ENCODE results near the gene LRRC2. TPM values are rescaled to one million over a fixed set of nuclear protein-coding genes. Genes with fewer than 3 reads are reported as not detected.
"Not testable (repeated sequence)": the region's sequence is repeated elsewhere in the genome, so short reads cannot be mapped to it uniquely, and the experiment has no call there.

The LRRC2 gene
- polyA plus RNA-seq, 1 donor, result 0.72 TPM

GRCh38 chr3:46541835-46542234 lies 24.3 kb downstream of the LRRC2 start:
- no CpG with 5 or more reads among the region's 1 CpG for WGBS (ENCODE audit: insufficient coverage, low lambda C conversion rate)
- Histone ChIP-seq H3K27me3 (ENCODE audit: control insufficient read depth, insufficient read depth, low read length) (peaks cover 2% of the 10 kb centered on the region), H3K4me1 (ENCODE audit: control insufficient read depth, insufficient read depth, low read length) (peaks cover 4% of the 10 kb centered on the region), H3K9me3 (ENCODE audit: control insufficient read depth, low read depth, low read length) (no peaks in the 10 kb centered on the region), H3K27ac (ENCODE audit: low read length) (no peak overlapping the region), H3K36me3 (ENCODE audit: control insufficient read depth, insufficient read depth, low read length) (no peaks in the 10 kb centered on the region), H3K4me3 (ENCODE audit: low read length) (no peak overlapping the region)
- no peak for DNase-seq

- Histone ChIP-seq H3K4me1 (ENCODE audit: control insufficient read depth, insufficient read depth, low read length) (peaks cover 4% of the 10 kb centered on the region), H3K4me3 (ENCODE audit: low read length) (no peak overlapping the region), H3K9me3 (ENCODE audit: control insufficient read depth, low read depth, low read length) (no peaks in the 10 kb centered on the region), H3K36me3 (ENCODE audit: control insufficient read depth, insufficient read depth, low read length) (no peaks in the 10 kb centered on the region), H3K27me3 (ENCODE audit: control insufficient read depth, insufficient read depth, low read length) (peaks cover 5% of the 10 kb centered on the region), H3K27ac (ENCODE audit: low read length) (no peak overlapping the region)
- WGBS (ENCODE audit: insufficient coverage, low lambda C conversion rate), result no CpG with 5 or more reads among the region's 4 CpGs
- DNase-seq, result no peak
These were observed 25.6 kb downstream of the LRRC2 start for GRCh38 chr3:46540550-46540949.

- no peak for DNase-seq
- peaks cover 4% of the 10 kb centered on the region for H3K4me1 ChIP-seq (ENCODE audit: control insufficient read depth, insufficient read depth, low read length)
- peaks cover 5% of the 10 kb centered on the region for H3K27me3 ChIP-seq (ENCODE audit: control insufficient read depth, insufficient read depth, low read length)
- 100% methylated on average over 1 of the region's 9 CpGs for WGBS (ENCODE audit: insufficient coverage, low lambda C conversion rate)
- no peak overlapping the region for H3K27ac ChIP-seq (ENCODE audit: low read length)
- no peaks in the 10 kb centered on the region for H3K36me3 ChIP-seq (ENCODE audit: control insufficient read depth, insufficient read depth, low read length)
- H3K9me3 ChIP-seq (ENCODE audit: control insufficient read depth, low read depth, low read length), result no peaks in the 10 kb centered on the region
- H3K4me3 ChIP-seq (ENCODE audit: low read length), result no peak overlapping the region
These were observed 26.6 kb downstream of the LRRC2 start for GRCh38 chr3:46539443-46540005.

GRCh38 chr3:46538803-46539442 lies 27.2 kb downstream of the LRRC2 start:
- H3K27ac ChIP-seq (ENCODE audit: low read length), result no peak overlapping the region
- H3K4me1 ChIP-seq (ENCODE audit: control insufficient read depth, insufficient read depth, low read length), result peaks cover 4% of the 10 kb centered on the region
- H3K27me3 ChIP-seq (ENCODE audit: control insufficient read depth, insufficient read depth, low read length), result peaks cover 5% of the 10 kb centered on the region
- WGBS (ENCODE audit: insufficient coverage, low lambda C conversion rate), result 40% methylated on average over 1 of the region's 14 CpGs
- peak in 1 of 2 donors; percentile 26 for DNase-seq
- H3K9me3 ChIP-seq (ENCODE audit: control insufficient read depth, low read depth, low read length), result no peaks in the 10 kb centered on the region
- H3K4me3 ChIP-seq (ENCODE audit: low read length), result no peak overlapping the region
- H3K36me3 ChIP-seq (ENCODE audit: control insufficient read depth, insufficient read depth, low read length), result no peaks in the 10 kb centered on the region

- not testable (repeated sequence) for H3K4me1 ChIP-seq (ENCODE audit: control insufficient read depth, insufficient read depth, low read length); H3K27ac ChIP-seq (ENCODE audit: low read length); H3K36me3 ChIP-seq (ENCODE audit: control insufficient read depth, insufficient read depth, low read length); H3K9me3 ChIP-seq (ENCODE audit: control insufficient read depth, low read depth, low read length); H3K4me3 ChIP-seq (ENCODE audit: low read length); H3K27me3 ChIP-seq (ENCODE audit: control insufficient read depth, insufficient read depth, low read length); DNase-seq
- 88% methylated on average over 4 of the region's 5 CpGs for WGBS (ENCODE audit: insufficient coverage, low lambda C conversion rate)
These were observed 27.7 kb downstream of the LRRC2 start for GRCh38 chr3:46538425-46538802.

- Histone ChIP-seq H3K27ac (ENCODE audit: low read length) (no peak overlapping the region), H3K27me3 (ENCODE audit: control insufficient read depth, insufficient read depth, low read length) (peaks cover 5% of the 10 kb centered on the region), H3K9me3 (ENCODE audit: control insufficient read depth, low read depth, low read length) (no peaks in the 10 kb centered on the region), H3K4me1 (ENCODE audit: control insufficient read depth, insufficient read depth, low read length) (peaks cover 4% of the 10 kb centered on the region), H3K4me3 (ENCODE audit: low read length) (no peak overlapping the region), H3K36me3 (ENCODE audit: control insufficient read depth, insufficient read depth, low read length) (no peaks in the 10 kb centered on the region)
- DNase-seq, result no peak
- WGBS (ENCODE audit: insufficient coverage, low lambda C conversion rate), result no CpG with 5 or more reads among the region's 5 CpGs
These were observed 28.3 kb downstream of the LRRC2 start for GRCh38 chr3:46537779-46538178.

- H3K4me1 ChIP-seq (ENCODE audit: control insufficient read depth, insufficient read depth, low read length), result peaks cover 4% of the 10 kb centered on the region
- H3K9me3 ChIP-seq (ENCODE audit: control insufficient read depth, low read depth, low read length), result no peaks in the 10 kb centered on the region
- no peak overlapping the region for H3K27ac ChIP-seq (ENCODE audit: low read length)
- no peak overlapping the region for H3K4me3 ChIP-seq (ENCODE audit: low read length)
- no peak for DNase-seq
- no CpG with 5 or more reads among the region's 1 CpG for WGBS (ENCODE audit: insufficient coverage, low lambda C conversion rate)
- H3K27me3 ChIP-seq (ENCODE audit: control insufficient read depth, insufficient read depth, low read length), result peaks cover 5% of the 10 kb centered on the region
- no peaks in the 10 kb centered on the region for H3K36me3 ChIP-seq (ENCODE audit: control insufficient read depth, insufficient read depth, low read length)
These were observed 28.8 kb downstream of the LRRC2 start for GRCh38 chr3:46537316-46537715.

- H3K4me1 ChIP-seq (ENCODE audit: control insufficient read depth, insufficient read depth, low read length), result peaks cover 4% of the 10 kb centered on the region
- H3K27me3 ChIP-seq (ENCODE audit: control insufficient read depth, insufficient read depth, low read length), result peaks cover 5% of the 10 kb centered on the region
- H3K9me3 ChIP-seq (ENCODE audit: control insufficient read depth, low read depth, low read length), result no peaks in the 10 kb centered on the region
- H3K36me3 ChIP-seq (ENCODE audit: control insufficient read depth, insufficient read depth, low read length), result no peaks in the 10 kb centered on the region
- no peak overlapping the region for H3K27ac ChIP-seq (ENCODE audit: low read length)
- no peak overlapping the region for H3K4me3 ChIP-seq (ENCODE audit: low read length)
- no peak for DNase-seq
These were observed 29.3 kb downstream of the LRRC2 start for GRCh38 chr3:46536758-46537157.

- peaks cover 7% of the 10 kb centered on the region for H3K27me3 ChIP-seq (ENCODE audit: control insufficient read depth, insufficient read depth, low read length)
- no peaks in the 10 kb centered on the region for H3K36me3 ChIP-seq (ENCODE audit: control insufficient read depth, insufficient read depth, low read length)
- H3K4me3 ChIP-seq (ENCODE audit: low read length), result no peak overlapping the region
- no peak for DNase-seq
- no peaks in the 10 kb centered on the region for H3K4me1 ChIP-seq (ENCODE audit: control insufficient read depth, insufficient read depth, low read length)
- WGBS (ENCODE audit: insufficient coverage, low lambda C conversion rate), result no CpG with 5 or more reads among the region's 5 CpGs
- H3K27ac ChIP-seq (ENCODE audit: low read length), result no peak overlapping the region
- no peaks in the 10 kb centered on the region for H3K9me3 ChIP-seq (ENCODE audit: control insufficient read depth, low read depth, low read length)
These were observed 30.4 kb downstream of the LRRC2 start for GRCh38 chr3:46535746-46536145.

- no peak overlapping the region for H3K4me3 ChIP-seq (ENCODE audit: low read length)
- no peaks in the 10 kb centered on the region for H3K9me3 ChIP-seq (ENCODE audit: control insufficient read depth, low read depth, low read length)
- no peaks in the 10 kb centered on the region for H3K4me1 ChIP-seq (ENCODE audit: control insufficient read depth, insufficient read depth, low read length)
- WGBS (ENCODE audit: insufficient coverage, low lambda C conversion rate), result no CpG with 5 or more reads among the region's 3 CpGs
- H3K36me3 ChIP-seq (ENCODE audit: control insufficient read depth, insufficient read depth, low read length), result no peaks in the 10 kb centered on the region
- DNase-seq, result no peak
- H3K27ac ChIP-seq (ENCODE audit: low read length), result no peak overlapping the region
- H3K27me3 ChIP-seq (ENCODE audit: control insufficient read depth, insufficient read depth, low read length), result peaks cover 7% of the 10 kb centered on the region
These were observed 33.0 kb downstream of the LRRC2 start for GRCh38 chr3:46533091-46533490.

GRCh38 chr3:46527239-46527638 lies 38.9 kb downstream of the LRRC2 start:
- no peak overlapping the region for H3K4me3 ChIP-seq (ENCODE audit: low read length)
- no peaks in the 10 kb centered on the region for H3K36me3 ChIP-seq (ENCODE audit: control insufficient read depth, insufficient read depth, low read length)
- WGBS (ENCODE audit: insufficient coverage, low lambda C conversion rate), result no CpG with 5 or more reads among the region's 5 CpGs
- no peak overlapping the region for H3K27ac ChIP-seq (ENCODE audit: low read length)
- no peak for DNase-seq
- no peaks in the 10 kb centered on the region for H3K4me1 ChIP-seq (ENCODE audit: control insufficient read depth, insufficient read depth, low read length)
- H3K27me3 ChIP-seq (ENCODE audit: control insufficient read depth, insufficient read depth, low read length), result peaks cover 2% of the 10 kb centered on the region
- no peaks in the 10 kb centered on the region for H3K9me3 ChIP-seq (ENCODE audit: control insufficient read depth, low read depth, low read length)

Data from large intestine (tissue), 3 donors.